HG02973 (cell line): ENCODE results near the gene MPPED2.

Experiments
- ATAC-seq: cut with Tn5 transposase; IDR thresholded peaks from one replicate; pipeline ENCODE4 v1.9.1; 2021; ENCODE audit warnings: moderate library complexity; ENCODE audit not compliant: unreplicated experiment

Gene MPPED2

DNA sequence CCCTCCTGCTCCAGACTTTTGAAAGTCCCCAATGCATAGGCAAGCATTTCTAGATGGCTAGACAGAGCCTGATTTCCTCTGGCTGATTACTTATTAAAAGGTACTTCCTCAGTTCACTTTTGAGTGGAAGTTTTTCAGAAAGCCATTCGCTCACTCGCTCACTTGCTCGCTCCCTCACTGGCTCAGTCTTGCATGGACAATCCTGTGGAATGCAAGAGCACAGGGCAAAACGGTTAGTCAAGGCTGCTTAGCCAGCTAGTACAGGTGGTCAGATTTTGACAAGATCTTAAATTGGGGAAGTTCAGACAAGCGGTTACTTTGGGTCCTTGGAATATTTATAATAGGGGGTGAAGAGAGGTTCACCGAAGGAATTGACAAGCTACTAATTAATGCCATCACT lies 162.3 kb downstream of the MPPED2 start:
- no peak for ATAC-seq

- no peak for ATAC-seq
Observed at GRCh38 chr11:30423279-30423648, 162.9 kb downstream of the MPPED2 start.

DNA sequence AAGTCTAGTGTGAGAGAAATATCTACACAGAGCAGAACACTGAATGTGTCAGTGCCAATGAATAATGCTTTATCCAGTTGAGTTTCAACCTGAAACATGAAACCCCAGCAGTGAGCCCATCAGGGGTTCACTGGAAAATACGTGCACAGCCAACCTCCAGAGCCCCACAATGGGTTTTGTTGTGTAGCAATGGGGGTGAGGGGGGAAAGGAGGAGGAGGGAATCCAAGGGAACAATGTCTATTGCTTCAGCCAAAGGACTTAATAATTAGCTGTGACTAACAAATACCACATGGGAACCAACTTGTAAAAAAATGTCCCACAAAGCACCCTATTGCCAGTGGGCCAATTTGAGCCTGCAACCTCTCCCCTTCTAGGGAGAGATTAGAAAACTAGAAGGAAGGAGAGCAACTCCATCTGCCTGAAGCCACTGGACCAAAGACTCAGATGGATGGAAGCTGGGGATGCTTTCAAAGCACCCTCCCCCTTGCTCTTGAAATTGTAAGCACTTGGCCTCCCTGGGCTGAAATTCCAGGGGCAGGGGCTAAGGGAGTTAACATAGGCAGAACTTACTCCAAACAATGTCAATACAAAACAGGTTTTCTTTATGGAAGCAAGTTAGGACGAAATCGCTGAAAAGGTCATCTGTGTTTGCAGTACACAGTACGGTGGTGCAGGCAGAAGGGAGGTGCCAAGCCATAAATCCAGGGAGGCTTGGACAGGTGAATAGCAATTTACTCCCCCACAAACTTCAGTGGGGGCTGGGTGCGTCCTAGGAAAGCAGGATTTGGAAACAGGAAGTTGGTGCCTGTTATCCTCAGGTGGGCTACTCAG lies 163.5 kb downstream of the MPPED2 start:
- no peak for ATAC-seq

DNA sequence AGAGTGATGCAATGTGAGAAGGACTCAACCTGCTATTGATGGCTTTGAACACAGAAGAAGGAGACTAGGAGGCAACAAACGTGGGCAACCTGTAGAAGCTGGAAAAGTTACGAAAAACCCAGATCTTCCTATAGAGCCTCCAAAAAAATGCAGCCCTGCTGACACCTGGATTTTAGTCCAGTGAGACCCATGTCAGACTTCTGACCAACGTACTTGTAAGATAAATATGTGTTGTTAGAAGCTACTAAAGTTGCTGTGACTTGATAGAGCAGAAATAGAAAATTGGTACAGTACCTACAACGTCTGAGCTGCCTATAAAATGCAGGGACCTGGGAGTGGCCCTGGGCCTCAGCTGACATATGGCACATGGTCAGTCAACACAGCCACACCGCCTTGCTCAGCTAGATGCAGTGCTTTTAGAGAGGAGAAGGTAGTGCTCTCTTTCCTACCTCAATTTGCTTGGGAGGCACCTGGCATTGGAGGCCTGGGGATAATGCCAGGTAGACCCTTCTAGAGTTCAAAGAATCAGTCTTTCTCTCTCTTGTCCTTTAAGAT lies 165.8 kb downstream of the MPPED2 start:
- ATAC-seq, result no peak

DNA sequence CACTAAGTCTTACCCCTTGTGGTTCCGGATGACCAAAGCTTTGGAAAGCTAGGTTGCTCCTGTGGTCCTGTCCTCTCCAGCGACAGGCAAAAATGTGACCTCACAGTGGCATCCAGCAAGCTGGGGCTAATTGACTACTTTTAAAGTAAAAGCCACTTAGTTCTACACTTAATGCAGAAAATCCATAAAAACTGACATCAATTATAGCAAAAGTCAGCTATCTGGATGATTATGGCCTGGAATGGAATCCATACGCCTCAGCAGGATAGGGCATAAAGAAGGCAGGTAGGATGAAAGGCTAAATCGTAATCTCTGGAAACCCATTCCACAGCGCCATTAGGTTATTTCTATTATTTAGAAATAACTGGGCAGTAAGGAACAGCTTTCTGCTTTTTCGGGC lies 171.3 kb downstream of the MPPED2 start:
- no peak for ATAC-seq

DNA sequence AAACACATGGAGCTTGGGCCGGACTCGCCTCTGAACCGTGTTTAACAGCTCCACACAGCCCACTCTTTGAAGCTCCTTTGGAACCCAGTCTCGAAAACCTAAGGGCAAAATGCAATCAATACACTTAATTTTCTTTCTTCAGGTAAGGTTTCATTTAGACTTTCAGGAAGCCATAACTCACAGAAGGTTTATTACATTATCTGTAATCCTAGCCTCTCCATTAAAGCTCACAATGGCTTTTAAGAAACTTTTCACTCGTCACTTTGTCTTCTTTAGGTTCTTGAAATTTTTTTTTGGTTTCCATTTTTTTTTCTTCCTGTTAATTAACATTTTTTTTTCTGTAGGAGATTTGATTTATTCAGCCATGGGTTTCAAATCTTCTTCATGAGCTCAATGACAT lies 171.9 kb downstream of the MPPED2 start:
- ATAC-seq, result no peak

- ATAC-seq, result no peak
Observed at GRCh38 chr11:30412509-30412908, 173.6 kb downstream of the MPPED2 start.

- ATAC-seq, result no peak
Observed at GRCh38 chr11:30411383-30411782, 174.8 kb downstream of the MPPED2 start.

- no peak for ATAC-seq
Observed at GRCh38 chr11:30406978-30407762, 179.0 kb downstream of the MPPED2 start.

DNA sequence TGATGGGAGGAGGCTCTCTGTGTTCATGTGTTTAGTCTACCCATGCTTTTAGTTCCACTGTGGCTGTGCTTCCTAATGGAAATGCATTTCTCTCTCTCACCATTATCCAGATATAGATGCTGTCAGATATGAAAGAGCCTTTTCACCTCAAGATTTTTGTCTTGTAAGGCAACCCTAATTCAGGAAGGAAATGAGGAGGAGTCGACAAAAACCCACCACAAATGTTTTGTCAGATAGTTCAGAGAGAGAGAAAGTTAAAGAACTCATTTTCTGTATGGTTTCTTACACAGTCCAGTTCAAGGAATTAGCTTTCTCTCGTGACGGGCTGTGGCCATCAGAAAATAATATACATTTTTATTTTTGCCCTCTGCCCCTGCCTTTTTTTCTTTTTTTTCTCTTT lies 180.8 kb downstream of the MPPED2 start:
- ATAC-seq, result no peak

DNA sequence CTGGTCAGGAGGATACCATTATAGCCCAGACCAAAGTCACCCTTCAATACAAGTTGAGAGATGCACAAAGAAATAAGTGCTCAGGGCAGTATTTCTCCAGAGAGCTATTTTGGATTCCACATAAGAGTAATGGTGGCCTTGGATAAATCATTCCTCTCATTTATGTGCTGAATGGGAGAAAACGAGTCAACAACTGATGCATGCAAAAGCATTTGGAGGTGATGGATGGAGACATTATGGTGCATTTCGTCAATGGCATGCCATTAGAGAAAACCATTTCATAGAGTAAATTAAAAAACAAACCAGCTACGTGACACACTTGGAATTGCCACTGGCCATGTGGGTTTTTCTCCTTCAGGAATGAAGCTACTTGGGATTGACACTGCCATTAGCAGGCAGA lies 182.0 kb downstream of the MPPED2 start:
- no peak for ATAC-seq

- no peak for ATAC-seq
Observed at GRCh38 chr11:30395751-30396150, 190.4 kb downstream of the MPPED2 start.

DNA sequence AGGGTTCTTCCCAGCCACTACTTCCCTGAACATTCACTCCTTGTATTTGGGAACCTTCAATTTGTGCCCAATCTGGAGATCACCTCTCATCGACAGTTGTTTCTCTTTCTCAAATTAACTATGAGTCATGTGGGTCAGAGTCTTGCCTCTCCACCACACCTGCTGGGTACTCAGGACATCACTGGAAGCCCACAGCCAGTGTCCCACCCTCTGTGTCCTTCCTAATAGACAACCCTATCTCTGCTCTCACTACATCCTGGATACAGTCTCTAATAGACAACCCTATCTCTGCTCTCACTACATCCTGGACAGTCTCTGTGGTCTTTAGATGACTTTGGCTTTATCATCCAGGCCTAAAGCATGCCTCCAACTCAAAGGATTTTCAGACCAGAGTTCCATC lies 193.1 kb downstream of the MPPED2 start:
- no peak for ATAC-seq

- ATAC-seq, result no peak
Observed at GRCh38 chr11:30392221-30392784, 193.8 kb downstream of the MPPED2 start.

DNA sequence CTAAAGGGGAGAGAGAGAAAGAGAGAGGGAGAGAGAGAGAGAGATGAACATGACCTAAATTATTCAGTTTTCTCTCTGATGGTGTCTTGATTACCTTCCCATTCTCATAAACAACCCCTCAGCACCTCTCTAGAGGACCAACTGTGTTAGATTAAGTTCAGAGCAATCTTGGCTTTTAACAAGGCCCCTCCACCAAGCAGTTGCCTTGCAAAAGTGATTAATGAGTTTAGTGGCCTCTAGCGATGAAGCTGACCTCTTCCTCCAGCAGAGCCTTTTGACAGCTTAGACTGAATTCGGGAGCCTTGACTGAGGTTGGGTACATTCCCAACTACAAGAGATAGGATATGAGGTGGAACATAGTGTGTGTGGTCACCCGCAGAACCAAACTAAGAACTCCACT lies 197.2 kb downstream of the MPPED2 start:
- no peak for ATAC-seq

GRCh38 chr11:30387891-30388861 lies 198.0 kb downstream of the MPPED2 start:
- no peak for ATAC-seq

- no peak for ATAC-seq
Observed at GRCh38 chr11:30381879-30382278, 204.3 kb downstream of the MPPED2 start.

DNA sequence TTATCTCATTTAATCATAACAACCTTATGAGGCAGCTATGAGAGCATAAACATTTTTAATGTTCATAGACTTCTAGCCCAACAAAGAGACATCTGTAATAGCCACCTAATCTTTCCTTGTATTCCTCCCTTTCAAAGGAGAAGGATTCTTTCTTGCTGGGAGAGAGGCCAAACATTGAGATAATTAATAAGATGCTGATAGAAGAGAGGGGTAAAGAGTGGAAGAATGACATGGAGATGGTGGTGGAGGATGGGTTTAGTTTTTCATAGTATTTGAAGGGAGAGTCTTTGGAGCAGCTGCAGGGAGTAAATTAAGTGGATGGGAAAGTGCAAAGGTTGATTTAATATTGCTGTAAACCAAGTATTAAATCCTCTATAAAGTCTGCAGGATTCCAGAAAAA lies 205.3 kb downstream of the MPPED2 start:
- no peak for ATAC-seq

DNA sequence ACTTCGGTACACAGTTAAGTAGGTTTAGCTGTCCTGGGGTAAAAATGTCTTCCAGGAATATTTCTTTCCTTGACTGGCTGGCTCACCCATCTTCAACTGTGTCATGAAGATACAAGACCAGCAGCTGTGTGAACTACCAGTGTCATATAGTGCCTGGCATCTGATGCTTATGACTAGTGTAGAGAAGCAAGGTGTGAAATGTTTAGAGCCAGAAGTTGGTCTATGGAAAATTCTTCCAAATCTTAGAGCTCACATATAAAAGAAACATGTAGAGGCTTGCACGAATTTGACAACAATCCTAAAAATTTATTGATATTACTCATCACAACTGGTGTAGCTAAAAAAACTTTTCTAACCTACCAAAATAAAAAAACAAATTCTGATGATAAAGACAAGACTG lies 208.8 kb downstream of the MPPED2 start:
- no peak for ATAC-seq

- ATAC-seq, result no peak
Observed at GRCh38 chr11:30370164-30370563, 216.0 kb downstream of the MPPED2 start.

GRCh38 chr11:30368394-30368793 lies 217.8 kb downstream of the MPPED2 start:
- no peak for ATAC-seq
